K562 (cell line): ENCODE measurements around the gene SLC4A4. TPM values are rescaled to one million over a fixed set of nuclear protein-coding genes. Genes with fewer than 3 reads are reported as not detected.

Source experiments
- ATAC-seq: fragments of 200-7000 bp; cut with Tn5 transposase; 3 replicates; pipeline ENCODE4 v1.9.1; 2020; ENCODE audit warnings: moderate library complexity
- BruUV-seq: library from RNA; stranded (reverse); fragments of 400-500 nt; replicated peaks from 2 replicates; lab custom pipeline; 2021; lab: Mats Ljungman, UMichigan
- CTCF ChIA-PET: fragments of 300-600 bp; formaldehyde crosslinking; extraction: SDS; loops from one replicate; lab custom pipeline; 2021; ENCODE audit warnings: low intra/inter-chr PET ratio; lab: Yijun Ruan, JAX
- POLR2A ChIA-PET: fragments of 300-600, 350-650 bp; sonication (Branson Sonifier 250); formaldehyde crosslinking; extraction: SDS; loops from one replicate; lab custom pipeline; 2021; ENCODE audit warnings: antibody characterized with exemption, inconsistent platforms; lab: Yijun Ruan, JAX
- DNase-seq, 4 experiments: peaks; one replicate each; pipeline versions ENCODE4 v3.0.0 to v3.0.0-alpha.2; 2011 to 2018; ENCODE audit warnings: low spot score in 3 of 4, mixed read lengths in 3 of 4; ENCODE audit errors: extremely low read depth in 1 of 4
- FAIRE-seq: peaks from 2 replicates; lab custom pipeline; 2011; peaks lifted over from hg19 to GRCh38; lab: Jason Lieb, UNC
- H2AFZ ChIP-seq: 2 replicates; pipeline ENCODE4 v1.6.0; 2011; ENCODE audit warnings: low read depth, low read length, control low read depth, inconsistent platforms
- H3K27ac ChIP-seq: fragments of 200-600 bp; 3 replicates; pipeline ENCODE4 v1.8.0; 2011; ENCODE audit warnings: low read depth, mild to moderate bottlenecking, control low read depth, inconsistent platforms, low read length, moderate library complexity, mixed read lengths; ENCODE audit errors: extremely low read depth
- H3K27me3 ChIP-seq, 2 experiments: fragments of 300-600 bp in 1 of 2; 2 replicates in 1 of 2; 3 replicates in 1 of 2; pipeline versions ENCODE4 v1.6.0 to v1.8.0; 2011; ENCODE audit warnings: inconsistent platforms in 2 of 2, low read length in 2 of 2, mild to moderate bottlenecking in 1 of 2, mixed read lengths in 1 of 2, moderate library complexity in 1 of 2; ENCODE audit not compliant: control insufficient read depth in 2 of 2, insufficient read depth in 2 of 2
- H3K36me3 ChIP-seq: fragments of 300-600 bp; 3 replicates; pipeline ENCODE4 v1.8.0; 2011; ENCODE audit warnings: mild to moderate bottlenecking, low read length, inconsistent platforms; ENCODE audit not compliant: control insufficient read depth, insufficient read depth
- H3K4me1 ChIP-seq, 2 experiments: fragments of 200-600 bp in 1 of 2; replicated peaks in 1 of 2; 2 replicates in 1 of 2; 3 replicates in 1 of 2; pipeline versions ENCODE4 v1.5.1 to v1.8.0; 2011; ENCODE audit warnings: inconsistent platforms in 2 of 2, low read length in 2 of 2, mild to moderate bottlenecking in 1 of 2, mixed read lengths in 1 of 2, moderate library complexity in 1 of 2; ENCODE audit not compliant: control insufficient read depth in 2 of 2, insufficient read depth in 2 of 2
- H3K4me2 ChIP-seq: 2 replicates; pipeline ENCODE4 v1.6.1; 2011; ENCODE audit warnings: low read length, control low read depth, inconsistent platforms, mixed read lengths; ENCODE audit not compliant: insufficient read depth
- H3K4me3 ChIP-seq: fragments of 200-600 bp; sonication (generic), shearing (Covaris generic); 2 replicates; pipeline ENCODE4 v1.5.1; 2016; ENCODE audit warnings: control low read depth, inconsistent platforms
- H3K79me2 ChIP-seq: fragments of 200-600 bp; 3 replicates; pipeline ENCODE4 v1.8.0; 2011; ENCODE audit warnings: low read length, inconsistent platforms; ENCODE audit not compliant: control insufficient read depth, insufficient read depth
- H3K9ac ChIP-seq, 2 experiments: 2 replicates each; pipeline versions ENCODE4 v1.6.0 to v1.6.1; 2011; ENCODE audit warnings: low read depth in 2 of 2, low read length in 2 of 2, control low read depth in 1 of 2, inconsistent platforms in 1 of 2, mild to moderate bottlenecking in 1 of 2, mixed read lengths in 1 of 2; ENCODE audit not compliant: insufficient read depth in 1 of 2
- H3K9me1 ChIP-seq: one replicate; pipeline ENCODE4 v1.6.0; 2011; ENCODE audit warnings: inconsistent platforms, mild to moderate bottlenecking, low read length, moderate library complexity; ENCODE audit not compliant: control insufficient read depth, insufficient read depth
- H3K9me3 ChIP-seq: replicated peaks from 2 replicates; pipeline ENCODE4 v1.5.1; 2011; ENCODE audit warnings: low read depth, low read length, inconsistent platforms; ENCODE audit not compliant: control insufficient read depth, insufficient read depth
- H4K20me1 ChIP-seq: replicated peaks from 2 replicates; pipeline ENCODE4 v1.6.1; 2011; ENCODE audit warnings: low read length, inconsistent platforms, mixed read lengths; ENCODE audit not compliant: control insufficient read depth, insufficient read depth
- CEBPB ChIP-seq: fragments of 450-650 bp; IDR thresholded peaks from 2 replicates; pipeline ENCODE4 v1.6.1; 2016; ENCODE audit warnings: missing genetic modification characterization, missing compliant biosample characterization
- ERF ChIP-seq: fragments of 450-650 bp; formaldehyde crosslinking; IDR thresholded peaks from 2 replicates; pipeline ENCODE4 v1.4.0; 2020; ENCODE audit warnings: mild to moderate bottlenecking, mixed read lengths
- HNRNPK ChIP-seq: fragments of 200-400 bp; formaldehyde crosslinking; IDR thresholded peaks from one replicate; pipeline ENCODE4 v1.6.1; 2018; ENCODE audit warnings: mild to moderate bottlenecking, low read depth, low read length; ENCODE audit not compliant: poor library complexity, severe bottlenecking
- IRF2 ChIP-seq: sonication (generic); formaldehyde crosslinking; IDR thresholded peaks from 2 replicates; pipeline ENCODE4 v1.8.1; 2022; ENCODE audit warnings: mild to moderate bottlenecking, missing genetic modification reagents
- ZNF12 ChIP-seq: sonication (generic); formaldehyde crosslinking; IDR thresholded peaks from 2 replicates; pipeline ENCODE4 v1.4.0; 2020; ENCODE audit warnings: mild to moderate bottlenecking, missing genetic modification reagents
- ZNF124 ChIP-seq: sonication (generic); formaldehyde crosslinking; IDR thresholded peaks from 2 replicates; pipeline ENCODE4 v1.8.1; 2022; ENCODE audit warnings: missing genetic modification reagents
- ZNF347 ChIP-seq: fragments of 450-650 bp; formaldehyde crosslinking; IDR thresholded peaks from 2 replicates; pipeline ENCODE4 v1.4.0; 2020; ENCODE audit warnings: low read depth, mild to moderate bottlenecking, moderate library complexity
- ZNF354B ChIP-seq: fragments of 250-450 bp; sonication (Bioruptor Pico); IDR thresholded peaks from 2 replicates; pipeline ENCODE4 v1.4.0; 2020
- ZNF695 ChIP-seq: fragments of 450-650 bp; formaldehyde crosslinking; IDR thresholded peaks from 2 replicates; pipeline ENCODE4 v1.4.0; 2020; ENCODE audit warnings: mild to moderate bottlenecking, moderate library complexity
- WGBS: fragments of 100-300 bp; shearing (Covaris generic); methylation state at CpG from one replicate; pipeline ENCODE4 v1.1.6; 2016; ENCODE audit warnings: low coverage, mixed read lengths; ENCODE audit not compliant: insufficient coverage; ENCODE audit errors: missing lambda C conversion rate; 5-methylcytosine and 5-hydroxymethylcytosine counted together
- in situ Hi-C: fragments of 300-500 bp; cut with MboI; formaldehyde crosslinking; loops from 4 replicates; pipeline ENCODE4 v1.15.0; 2018; ENCODE audit warnings: inconsistent platforms, mixed read lengths
- intact Hi-C: fragments of 100-400 bp; cut with micrococcal nuclease; formaldehyde crosslinking; loops from 2 replicates; pipeline ENCODE4 v1.14.2; 2022
- polyA plus RNA-seq, 8 experiments: library from polyadenylated mRNA; depleted of rRNA in 4 of 8; stranded (reverse) in 5 of 8; unstranded in 3 of 8; fragments of >200 nt; fragmentation: Nextera tagmentation in 2 of 8; fragmentation: Illumina TruSeq in 1 of 8; extraction: Ambion mirVana in 2 of 8; extraction: Trizol in 1 of 8; gene quantifications; 2 replicates each; pipeline versions ENCODE4 v1.2.1 to v1.2.3, GENCODE V29; 2011 to 2014; ENCODE audit warnings: inconsistent platforms in 1 of 8, missing spikeins in 1 of 8
- total RNA-seq, 7 experiments: library from RNA; depleted of rRNA in 6 of 7; stranded (reverse); fragments of >200 nt in 6 of 7; fragmentation: Illumina TruSeq in 2 of 7; extraction: Trizol in 2 of 7; gene quantifications; 2 replicates each; pipeline versions ENCODE4 v1.2.1 to v1.2.3, GENCODE V29; 2011 to 2021; ENCODE audit warnings: low replicate concordance in 1 of 7

The SLC4A4 gene
- total and polyA plus RNA-seq, 9 of the 15 experiments (the other 6 are each of a cell fraction or from before 2014, with no cell fraction given), result 0.01 to 0.18 (median 0.07) TPM; not detected in 2

- CTCF ChIA-PET, result no interaction called here
- POLR2A ChIA-PET, result no interaction called here
These were observed 30.7 kb downstream of the SLC4A4 start for GRCh38 chr4:71369536-71369935.

DNA sequence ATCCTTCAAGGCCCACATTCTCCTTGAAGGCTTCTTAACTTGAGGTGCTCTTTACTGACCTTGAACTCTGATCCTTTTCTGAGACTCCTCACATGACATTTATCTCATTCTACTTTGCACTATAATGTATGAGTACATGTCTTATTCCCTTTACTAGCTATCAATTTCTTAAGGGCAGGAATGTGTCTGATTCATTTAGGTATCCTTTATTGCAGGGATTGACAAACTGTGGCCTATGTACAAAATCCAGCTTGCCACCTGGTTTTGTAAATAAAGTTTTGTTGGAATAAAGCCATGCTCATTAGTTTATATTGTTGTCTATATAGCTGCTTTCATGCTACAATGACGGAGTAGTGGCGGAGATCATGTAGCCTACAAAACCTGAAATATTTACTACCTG is 36.7 kb downstream of the SLC4A4 start:
- Histone ChIP-seq H3K4me3 (no peak overlapping the region), H4K20me1 (no peaks in the 10 kb centered on the region), H3K9me3 (no peaks in the 10 kb centered on the region), H3K27me3 (no peaks in the 10 kb centered on the region), H3K79me2 (no peaks in the 10 kb centered on the region), H3K4me1 (no peaks in the 10 kb centered on the region), H3K27ac (no peak overlapping the region), H3K9me1 (no peaks in the 10 kb centered on the region), H3K36me3 (no peaks in the 10 kb centered on the region), H3K4me2 (no peak overlapping the region), H3K9ac (no peak overlapping the region), H2AFZ (no peak overlapping the region)
- FAIRE-seq (no peak), DNase-seq (no peak), ATAC-seq (no peak)
- ChIA-PET POLR2A (no interaction called here), CTCF (no interaction called here)
- WGBS, result 8% methylated on average over 2 of the region's 2 CpGs
- BruUV-seq, result no TSS peak
- intact Hi-C loops, result no loop called here
- in situ Hi-C loops, result no loop called here
- TF ChIP-seq ZNF124 (CRISPR knock-in tag) (no peak), ERF (CRISPR knock-in tag) (no peak), ZNF695 (CRISPR knock-in tag) (no peak), ZNF12 (CRISPR knock-in tag) (no peak), ZNF347 (CRISPR knock-in tag) (no peak), ZNF354B (CRISPR knock-in tag) (no peak), IRF2 (CRISPR knock-in tag) (no peak), CEBPB (no peak)

More at GRCh38 chr4:71369536-71369935, 30.7 kb downstream of the SLC4A4 start:
- ATAC-seq (no peak), FAIRE-seq (no peak), DNase-seq (no peak)
- no peak overlapping the region for H3K27ac ChIP-seq
- H3K9me1 ChIP-seq, result no peaks in the 10 kb centered on the region
- H3K9ac ChIP-seq, result no peak overlapping the region
- H3K27me3 ChIP-seq, result peaks cover 0 to 2% of the 10 kb centered on the region in 2 experiments; a peak in 1 of 5 replicates
- H3K36me3 ChIP-seq, result no peaks in the 10 kb centered on the region
- H3K4me3 ChIP-seq, result no peak overlapping the region
- no peaks in the 10 kb centered on the region for H4K20me1 ChIP-seq
- intact Hi-C loops, result no loop called here
- TF ChIP-seq HNRNPK, result no peak
- no peak overlapping the region for H2AFZ ChIP-seq
- no peaks in the 10 kb centered on the region for H3K79me2 ChIP-seq
- H3K4me1 ChIP-seq, result no peaks in the 10 kb centered on the region
- H3K4me2 ChIP-seq, result no peak overlapping the region
- H3K9me3 ChIP-seq, result no peaks in the 10 kb centered on the region; the same call in 1 of the 2 replicates
- in situ Hi-C loops, result no loop called here
- no TSS peak for BruUV-seq
